SK-N-SH (cell line): ENCODE data around the gene NDUFA6. TPM values are rescaled to one million over a fixed set of nuclear protein-coding genes. Genes with fewer than 3 reads are reported as not detected.

Source experiments
- CTCF ChIA-PET: fragments of 300-600, 350-600 bp; formaldehyde crosslinking; extraction: SDS; loops from one replicate; lab custom pipeline; 2021; lab: Yijun Ruan, JAX
- POLR2A ChIA-PET: fragments of 350-600 bp; sonication (Branson Sonifier 250); formaldehyde crosslinking; extraction: SDS; loops from one replicate; lab custom pipeline; 2020; ENCODE audit warnings: antibody characterized with exemption, inconsistent platforms; lab: Yijun Ruan, JAX
- DNase-seq: peaks from one replicate; pipeline ENCODE4 v3.0.0; 2012
- H2AFZ ChIP-seq: fragments of 200-600 bp; sonication (generic); 2 replicates; pipeline ENCODE4 v1.8.1; 2016; ENCODE audit warnings: antibody characterized with exemption, mild to moderate bottlenecking, low read depth
- H3F3A ChIP-seq: fragments of 200-600 bp; sonication (generic); replicated peaks from 2 replicates; pipeline ENCODE3; 2016; ENCODE audit warnings: antibody characterized with exemption, mild to moderate bottlenecking; ENCODE audit not compliant: insufficient read depth
- H3K27ac ChIP-seq, 2 experiments: fragments of 200-500 bp in 1 of 2; fragments of 200-600 bp in 1 of 2; sonication (Bioruptor generic) in 1 of 2; sonication (generic), shearing (Covaris generic) in 1 of 2; 2 replicates each; pipeline versions ENCODE4 v1.5.1 to v1.6.1; 2014 to 2016; ENCODE audit warnings: low read depth in 2 of 2, inconsistent platforms in 1 of 2, low read length in 1 of 2, mild to moderate bottlenecking in 1 of 2, mixed read lengths in 1 of 2
- H3K27me3 ChIP-seq: fragments of 200-600 bp; sonication (generic), shearing (Covaris generic); 2 replicates; pipeline ENCODE4 v1.6.1; 2016; ENCODE audit warnings: mixed run types; ENCODE audit not compliant: insufficient read depth
- H3K36me3 ChIP-seq, 2 experiments: fragments of 200-500 bp in 1 of 2; fragments of 200-600 bp in 1 of 2; sonication (Bioruptor generic) in 1 of 2; sonication (generic) in 1 of 2; replicated peaks in 1 of 2; 2 replicates each; pipeline versions ENCODE3 to v1.5.1; 2014 to 2016; ENCODE audit warnings: low read length in 1 of 2, mild to moderate bottlenecking in 1 of 2; ENCODE audit not compliant: insufficient read depth in 2 of 2, control insufficient read depth in 1 of 2
- H3K4me1 ChIP-seq, 2 experiments: fragments of 200-500 bp in 1 of 2; fragments of 200-600 bp in 1 of 2; sonication (Bioruptor generic) in 1 of 2; sonication (generic), shearing (Covaris generic) in 1 of 2; 2 replicates each; pipeline versions ENCODE4 v1.5.1 to v1.6.1; 2014 to 2016; ENCODE audit warnings: low read depth in 1 of 2, low read length in 1 of 2, mixed run types in 1 of 2; ENCODE audit not compliant: insufficient read depth in 2 of 2, control insufficient read depth in 1 of 2
- H3K4me2 ChIP-seq: fragments of 200-600 bp; sonication (generic), shearing (Covaris generic); 2 replicates; pipeline ENCODE4 v1.6.1; 2017; ENCODE audit warnings: mixed run types
- H3K4me3 ChIP-seq, 2 experiments: fragments of 200-500 bp in 1 of 2; fragments of 200-600 bp in 1 of 2; sonication (Bioruptor generic) in 1 of 2; sonication (generic), shearing (Covaris generic) in 1 of 2; 2 replicates each; pipeline versions ENCODE4 v1.5.1 to v1.8.1; 2014 to 2016; ENCODE audit warnings: low read depth in 2 of 2, inconsistent platforms in 1 of 2, low read length in 1 of 2, mild to moderate bottlenecking in 1 of 2, mixed read lengths in 1 of 2, moderate library complexity in 1 of 2
- H3K79me2 ChIP-seq: fragments of 200-600 bp; sonication (generic); 2 replicates; pipeline ENCODE4 v1.8.1; 2017; ENCODE audit warnings: mild to moderate bottlenecking; ENCODE audit not compliant: insufficient read depth
- H3K9ac ChIP-seq: fragments of 200-600 bp; sonication (generic); 2 replicates; pipeline ENCODE4 v1.6.1; 2017; ENCODE audit warnings: mixed run types
- H3K9me2 ChIP-seq: fragments of 200-600 bp; sonication (generic); 2 replicates; pipeline ENCODE4 v1.6.1; 2017; ENCODE audit warnings: mixed run types
- H3K9me3 ChIP-seq: fragments of 200-600 bp; sonication (generic); 2 replicates; pipeline ENCODE4 v1.6.1; 2017; ENCODE audit warnings: mixed run types, mild to moderate bottlenecking, moderate library complexity
- H4K20me1 ChIP-seq: fragments of 200-600 bp; sonication (generic); 2 replicates; pipeline ENCODE4 v1.6.1; 2017; ENCODE audit warnings: mild to moderate bottlenecking, mixed run types; ENCODE audit not compliant: insufficient read depth
- CHD2 ChIP-seq: fragments of 150-350 bp; IDR thresholded peaks from 2 replicates; pipeline ENCODE4 v1.6.1; 2018; ENCODE audit warnings: low read length; ENCODE audit not compliant: partially characterized antibody
- EP300 ChIP-seq, 2 experiments: IDR thresholded peaks; 2 replicates each; pipeline versions ENCODE4 v1.4.0 to v1.6.1; 2012; ENCODE audit warnings: borderline replicate concordance in 1 of 2, low read depth in 1 of 2, low read length in 1 of 2
- EZH2phosphoT487 ChIP-seq: fragments of 200-600 bp; sonication (generic); IDR thresholded peaks from 2 replicates; pipeline ENCODE4 v1.6.1; 2017; ENCODE audit warnings: low read depth, mixed run types, mild to moderate bottlenecking, antibody characterized with exemption, moderate library complexity, borderline replicate concordance
- FOXJ3 ChIP-seq: sonication (generic); formaldehyde crosslinking; IDR thresholded peaks from 2 replicates; pipeline ENCODE4 v1.5.1; 2020; ENCODE audit warnings: mild to moderate bottlenecking, missing genetic modification reagents
- FOXM1 ChIP-seq: IDR thresholded peaks from 2 replicates; pipeline ENCODE4 v1.4.0; 2012; ENCODE audit warnings: low read depth, mild to moderate bottlenecking
- GABPA ChIP-seq: IDR thresholded peaks from 2 replicates; pipeline ENCODE4 v1.4.0; 2012; ENCODE audit warnings: low read depth, mild to moderate bottlenecking
- MXI1 ChIP-seq: IDR thresholded peaks from 2 replicates; pipeline ENCODE4 v1.6.1; 2012; ENCODE audit warnings: mild to moderate bottlenecking, low read depth, low read length, improper control_type of control experiment
- NRF1 ChIP-seq: IDR thresholded peaks from 2 replicates; pipeline ENCODE4 v1.6.1; 2012; ENCODE audit warnings: low read depth, mild to moderate bottlenecking, low read length
- POLR2AphosphoS5 ChIP-seq: IDR thresholded peaks from 2 replicates; pipeline ENCODE4 v1.6.1; 2012; ENCODE audit warnings: low read depth, low read length
- RAD21 ChIP-seq: IDR thresholded peaks from 2 replicates; pipeline ENCODE4 v1.6.1; 2012; ENCODE audit warnings: mild to moderate bottlenecking, low read length
- RCOR1 ChIP-seq: fragments of 150-350 bp; IDR thresholded peaks from 2 replicates; pipeline ENCODE4 v1.6.1; 2017; ENCODE audit warnings: antibody characterized with exemption, low read length
- SIN3A ChIP-seq: IDR thresholded peaks from 2 replicates; pipeline ENCODE4 v1.6.1; 2012; ENCODE audit warnings: low read depth, mild to moderate bottlenecking, low read length, moderate library complexity, borderline replicate concordance
- TCF12 ChIP-seq: IDR thresholded peaks from 2 replicates; pipeline ENCODE4 v1.4.0; 2012
- USF2 ChIP-seq: fragments of 150-350 bp; IDR thresholded peaks from 2 replicates; pipeline ENCODE4 v1.6.1; 2017; ENCODE audit warnings: antibody characterized with exemption, low read length, low read depth, borderline replicate concordance
- ZBTB33 ChIP-seq: IDR thresholded peaks from 2 replicates; pipeline ENCODE4 v1.4.0; 2012; ENCODE audit warnings: low read depth, borderline replicate concordance
- WGBS: methylation state at CpG from one replicate; pipeline ENCODE4 v1.1.6; 2017; ENCODE audit warnings: low lambda C conversion rate; 5-methylcytosine and 5-hydroxymethylcytosine counted together
- polyA plus RNA-seq, 3 experiments: library from polyadenylated mRNA; depleted of rRNA; stranded (reverse); fragments of >200 nt; gene quantifications; 2 replicates each; pipeline ENCODE4 v1.2.3, GENCODE V29; 2012
- TF ChIP-seq, protein P1 (sequence below): IDR thresholded peaks from 2 replicates; pipeline ENCODE4 v1.4.0; 2012; ENCODE audit warnings: low read depth, borderline replicate concordance
- TF ChIP-seq, protein P2 (sequence below): IDR thresholded peaks from 2 replicates; pipeline ENCODE4 v1.4.0; 2012; ENCODE audit warnings: low read depth

NDUFA6 gene
- polyA plus RNA-seq, 1 of the 3 experiments (the other 2 are of a cell fraction): 42.0 TPM

DNA sequence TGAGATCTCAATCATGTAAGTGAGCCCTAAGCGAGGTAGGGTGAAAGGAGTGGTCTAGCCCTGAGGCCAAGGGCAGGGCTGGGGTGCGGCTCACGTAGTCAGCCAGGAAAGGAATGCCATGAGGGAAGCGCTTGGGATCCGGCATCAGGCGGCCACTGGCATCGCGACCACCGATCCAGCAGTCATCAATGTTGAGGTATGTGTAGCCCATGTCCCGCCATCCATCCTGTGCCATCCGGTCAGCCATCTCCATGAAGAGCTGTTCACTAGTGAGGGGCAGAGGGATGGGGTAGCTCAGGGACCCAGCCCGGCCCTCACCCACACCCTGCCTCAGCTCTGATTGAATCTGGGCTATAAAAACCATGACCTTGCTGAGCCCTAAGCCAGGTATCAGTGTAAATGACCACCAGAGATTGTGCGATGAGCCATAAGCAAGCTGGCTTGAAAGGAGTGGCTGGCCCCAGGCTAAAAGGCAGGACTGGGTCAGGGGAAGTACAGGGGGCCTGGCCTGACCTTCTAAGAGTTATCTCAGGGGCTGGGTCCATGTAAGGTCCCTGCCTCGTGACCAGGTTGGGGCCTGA, 22.8 kb downstream of the NDUFA6 start:
- H2AFZ ChIP-seq: no peak overlapping the region
- 67% methylated on average over 3 of the region's 14 CpGs for WGBS
- H4K20me1 ChIP-seq: no peaks in the 10 kb centered on the region
- DNase-seq: no peak
- no peaks in the 10 kb centered on the region for H3F3A ChIP-seq
- peaks cover 8% of the 10 kb centered on the region in 2 experiments; a peak in 2 of 4 replicates for H3K4me1 ChIP-seq
- TF ChIP-seq, protein P1, sequence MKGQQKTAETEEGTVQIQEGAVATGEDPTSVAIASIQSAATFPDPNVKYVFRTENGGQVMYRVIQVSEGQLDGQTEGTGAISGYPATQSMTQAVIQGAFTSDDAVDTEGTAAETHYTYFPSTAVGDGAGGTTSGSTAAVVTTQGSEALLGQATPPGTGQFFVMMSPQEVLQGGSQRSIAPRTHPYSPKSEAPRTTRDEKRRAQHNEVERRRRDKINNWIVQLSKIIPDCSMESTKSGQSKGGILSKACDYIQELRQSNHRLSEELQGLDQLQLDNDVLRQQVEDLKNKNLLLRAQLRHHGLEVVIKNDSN: no peak
- TF ChIP-seq FOXJ3 (no peak), RCOR1 (no peak), TCF12 (no peak), ZBTB33 (no peak), FOXM1 (no peak), NRF1 (no peak), RAD21 (no peak), EZH2phosphoT487 (no peak), CHD2 (no peak), GABPA (no peak), SIN3A (no peak), USF2 (no peak), POLR2AphosphoS5 (no peak), MXI1 (no peak), EP300 (IDR thresholded peaks at IDR 0.05; ENCODE audit: borderline replicate concordance in 1 of 2, low read depth in 1 of 2, low read length in 1 of 2) (no peak)
- TF ChIP-seq, protein P2, sequence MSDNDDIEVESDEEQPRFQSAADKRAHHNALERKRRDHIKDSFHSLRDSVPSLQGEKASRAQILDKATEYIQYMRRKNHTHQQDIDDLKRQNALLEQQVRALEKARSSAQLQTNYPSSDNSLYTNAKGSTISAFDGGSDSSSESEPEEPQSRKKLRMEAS: no peak
- H3K36me3 ChIP-seq: no peaks in the 10 kb centered on the region
- no peaks in the 10 kb centered on the region for H3K79me2 ChIP-seq
- no peak overlapping the region for H3K27ac ChIP-seq
- no peak overlapping the region for H3K4me3 ChIP-seq
- ChIA-PET POLR2A (no interaction called here), CTCF (no interaction called here)
- no peaks in the 10 kb centered on the region for H3K9me2 ChIP-seq
- no peaks in the 10 kb centered on the region for H3K27me3 ChIP-seq
- H3K9ac ChIP-seq: no peak overlapping the region
- H3K4me2 ChIP-seq: no peak overlapping the region
- H3K9me3 ChIP-seq: no peaks in the 10 kb centered on the region
